Loucy (cell line): ENCODE measurements around the gene HCRTR2.
"Not testable (repeated sequence)": the region's sequence is repeated elsewhere in the genome, so short reads cannot be mapped to it uniquely, and the experiment has no call there.

ENCODE experiments used
- H2AFZ ChIP-seq: fragments of 200-600 bp; sonication (generic); 2 replicates; pipeline ENCODE4 v1.6.0; 2016; ENCODE audit warnings: antibody characterized with exemption, mild to moderate bottlenecking, low read length, moderate library complexity
- H3F3A ChIP-seq: fragments of 200-600 bp; 2 replicates; pipeline ENCODE4 v1.6.0; 2016; ENCODE audit warnings: antibody characterized with exemption, low read depth, mild to moderate bottlenecking
- H3K27me3 ChIP-seq: fragments of 200-600 bp; sonication (generic); 2 replicates; pipeline ENCODE4 v1.6.1; 2014; ENCODE audit warnings: low read length, mild to moderate bottlenecking; ENCODE audit not compliant: insufficient read depth, poor library complexity, severe bottlenecking
- H3K36me3 ChIP-seq: fragments of 200-600 bp; sonication (generic); 2 replicates; pipeline ENCODE4 v1.6.1; 2016; ENCODE audit warnings: low read length; ENCODE audit not compliant: insufficient read depth
- H3K4me1 ChIP-seq: fragments of 200-600 bp; sonication (generic); 2 replicates; pipeline ENCODE4 v1.5.1; 2014; ENCODE audit warnings: low read length, mild to moderate bottlenecking; ENCODE audit not compliant: insufficient read depth, poor library complexity, severe bottlenecking
- H3K4me2 ChIP-seq: fragments of 200-600 bp; sonication (generic); 2 replicates; pipeline ENCODE4 v1.6.0; 2014; ENCODE audit warnings: antibody characterized with exemption, low read length, low read depth, mild to moderate bottlenecking; ENCODE audit not compliant: poor library complexity, severe bottlenecking
- H3K4me3 ChIP-seq: fragments of 200-600 bp; sonication (generic); 2 replicates; pipeline ENCODE4 v1.5.1; 2014; ENCODE audit warnings: low read length, mild to moderate bottlenecking, mixed read lengths; ENCODE audit not compliant: poor library complexity, severe bottlenecking
- H3K79me2 ChIP-seq: fragments of 200-600 bp; sonication (generic); 2 replicates; pipeline ENCODE4 v1.6.1; 2014; ENCODE audit warnings: low read length; ENCODE audit not compliant: insufficient read depth
- H3K9ac ChIP-seq: fragments of 200-600 bp; sonication (generic); 2 replicates; pipeline ENCODE4 v1.6.0; 2014; ENCODE audit warnings: mild to moderate bottlenecking, low read depth, low read length, moderate library complexity; ENCODE audit not compliant: poor library complexity, severe bottlenecking
- H3K9me2 ChIP-seq: fragments of 200-600 bp; sonication (generic); replicated peaks from 2 replicates; pipeline ENCODE4 v1.6.1; 2016; ENCODE audit warnings: low read depth, low read length, mixed read lengths
- H3K9me3 ChIP-seq: fragments of 200-600 bp; sonication (generic); 2 replicates; pipeline ENCODE4 v1.6.1; 2014; ENCODE audit warnings: mild to moderate bottlenecking, antibody characterized with exemption, low read length, low read depth; ENCODE audit not compliant: insufficient read depth
- H4K20me1 ChIP-seq: fragments of 200-600 bp; sonication (generic); 2 replicates; pipeline ENCODE4 v1.6.0; 2014; ENCODE audit warnings: antibody characterized with exemption, low read length, mild to moderate bottlenecking; ENCODE audit not compliant: insufficient read depth, poor library complexity, severe bottlenecking
- CTCF ChIP-seq: fragments of 200-600 bp; sonication (generic); conservative IDR thresholded peaks from 2 replicates; pipeline ENCODE4 v1.5.1; 2014; ENCODE audit warnings: mild to moderate bottlenecking, antibody characterized with exemption, low read length
- EZH2phosphoT487 ChIP-seq: fragments of 200-600 bp; IDR thresholded peaks from 2 replicates; pipeline ENCODE4 v1.6.1; 2018; ENCODE audit warnings: antibody characterized with exemption, mild to moderate bottlenecking, moderate library complexity, borderline replicate concordance

Gene HCRTR2

DNA sequence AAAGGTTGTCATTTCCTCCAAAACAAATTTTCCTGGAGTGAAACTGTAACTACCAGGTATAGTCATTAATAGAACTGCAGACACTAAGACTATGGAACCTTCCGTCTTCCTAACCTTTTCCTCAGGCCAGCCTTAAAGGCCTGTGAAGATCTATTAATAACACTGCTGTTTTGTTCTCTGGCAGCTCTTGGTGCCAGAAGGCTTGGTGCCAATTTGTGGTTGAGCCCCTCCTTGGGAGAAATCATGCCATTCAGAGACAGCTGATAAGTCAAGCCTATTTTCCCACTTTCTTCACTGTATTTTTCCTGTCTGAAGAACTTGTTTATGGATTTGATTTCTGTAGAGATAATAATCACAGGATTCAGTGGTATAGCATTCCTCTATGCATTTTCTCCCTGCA lies 64.8 kb downstream of the HCRTR2 start:
- H4K20me1 ChIP-seq = no peaks in the 10 kb centered on the region
- no peaks in the 10 kb centered on the region for H3F3A ChIP-seq
- H3K4me3 ChIP-seq = no peak overlapping the region
- H3K4me1 ChIP-seq = no peaks in the 10 kb centered on the region
- H3K36me3 ChIP-seq = no peaks in the 10 kb centered on the region
- no peaks in the 10 kb centered on the region for H3K27me3 ChIP-seq
- H3K4me2 ChIP-seq = no peak overlapping the region
- no peak overlapping the region for H3K9ac ChIP-seq
- no peaks in the 10 kb centered on the region for H3K9me2 ChIP-seq
- H3K79me2 ChIP-seq = no peaks in the 10 kb centered on the region
- TF ChIP-seq CTCF = no peak
- no peak for TF ChIP-seq EZH2phosphoT487
- H3K9me3 ChIP-seq = no peaks in the 10 kb centered on the region
- no peak overlapping the region for H2AFZ ChIP-seq

DNA sequence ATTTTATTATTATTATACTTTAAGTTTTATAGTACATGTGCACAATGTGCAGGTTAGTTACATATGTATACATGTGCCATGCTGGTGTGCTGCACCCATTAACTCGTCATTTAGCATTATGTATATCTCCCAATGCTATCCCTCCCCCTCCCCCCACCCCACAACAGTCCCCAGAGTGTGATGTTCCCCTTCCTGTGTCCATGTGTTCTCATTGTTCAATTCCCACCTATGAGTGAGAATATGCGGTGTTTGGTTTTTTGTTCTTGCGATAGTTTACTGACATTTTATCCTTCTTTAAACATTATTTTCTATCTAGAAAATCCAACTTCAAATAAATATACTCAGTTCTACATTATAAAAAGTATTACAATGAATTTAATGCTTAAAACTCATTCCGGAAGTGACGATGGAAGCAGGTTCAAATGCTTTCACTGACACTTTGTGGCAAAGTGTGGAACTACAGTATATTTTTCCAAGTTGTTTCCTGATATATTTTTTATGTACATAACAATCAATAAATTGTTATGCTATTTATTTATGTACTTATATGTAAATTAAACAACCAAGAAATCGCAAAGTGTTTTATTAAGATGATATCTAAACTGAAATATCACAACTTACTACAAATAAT lies 66.8 kb downstream of the HCRTR2 start:
- not testable (repeated sequence) for H3K36me3 ChIP-seq, H3K4me1 ChIP-seq, H3K79me2 ChIP-seq, H3K9me3 ChIP-seq, H3K9ac ChIP-seq, H4K20me1 ChIP-seq, H3K4me3 ChIP-seq, H3K4me2 ChIP-seq, H3K27me3 ChIP-seq, H3K9me2 ChIP-seq, H3F3A ChIP-seq, H2AFZ ChIP-seq
- peak; percentile 73 for TF ChIP-seq CTCF

- no peak overlapping the region for H3K4me2 ChIP-seq
- no peak for TF ChIP-seq EZH2phosphoT487
- no peak for TF ChIP-seq CTCF
Measured at GRCh38 chr6:55250400-55250799, 76.1 kb downstream of the HCRTR2 start.

More at GRCh38 chr6:55250400-55250799, 76.1 kb downstream of the HCRTR2 start:
- Histone ChIP-seq H3F3A (no peaks in the 10 kb centered on the region), H3K9ac (no peak overlapping the region), H4K20me1 (no peaks in the 10 kb centered on the region), H3K36me3 (no peaks in the 10 kb centered on the region), H3K9me3 (no peaks in the 10 kb centered on the region), H3K27me3 (no peaks in the 10 kb centered on the region), H2AFZ (no peak overlapping the region), H3K4me3 (no peak overlapping the region), H3K79me2 (no peaks in the 10 kb centered on the region), H3K4me1 (no peaks in the 10 kb centered on the region), H3K9me2 (no peaks in the 10 kb centered on the region)
